ENCODE results near the gene PAPLN.

PAPLN gene

DNA sequence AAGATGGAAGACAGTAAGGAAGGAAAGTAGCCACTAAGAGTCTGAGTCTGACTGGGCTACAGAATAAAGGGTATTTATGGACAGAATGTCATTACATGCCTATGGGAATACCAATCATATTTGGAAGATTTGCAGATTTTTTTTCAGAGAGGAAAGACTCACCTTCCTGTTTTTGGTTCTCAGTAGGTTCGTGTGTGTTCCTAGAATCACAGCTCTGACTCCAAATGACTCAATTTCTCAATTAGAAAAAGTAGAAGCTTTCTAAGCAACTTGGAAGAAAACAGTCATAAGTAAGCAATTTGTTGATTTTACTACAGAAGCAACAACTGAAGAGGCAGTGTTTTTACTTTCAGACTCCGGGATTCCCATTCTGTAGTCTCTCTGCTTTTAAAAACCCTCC is 15.4 kb upstream of the PAPLN start:
- no peak overlapping the region for H3K4me3 ChIP-seq (ENCODE audit: low read depth, low read length)
- TF ChIP-seq, protein P1, sequence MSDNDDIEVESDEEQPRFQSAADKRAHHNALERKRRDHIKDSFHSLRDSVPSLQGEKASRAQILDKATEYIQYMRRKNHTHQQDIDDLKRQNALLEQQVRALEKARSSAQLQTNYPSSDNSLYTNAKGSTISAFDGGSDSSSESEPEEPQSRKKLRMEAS (IDR thresholded peaks at IDR 0.05; ENCODE audit: low read depth, low read length), result no peak
- TF ChIP-seq MYC (IDR thresholded peaks at IDR 0.05; ENCODE audit: low read depth, low read length), result no peak
- no peak for TF ChIP-seq CTCF (IDR thresholded peaks at IDR 0.05; ENCODE audit: low read depth, low read length)
- no peak for TF ChIP-seq POLR2A (IDR thresholded peaks at IDR 0.05; ENCODE audit: extremely low read depth, insufficient read length)
- DNase-seq (ENCODE audit: low read depth), result no peak

- no peak overlapping the region for H3K4me3 ChIP-seq (ENCODE audit: low read depth, low read length)
- TF ChIP-seq POLR2A (IDR thresholded peaks at IDR 0.05; ENCODE audit: extremely low read depth, insufficient read length) (no peak), CTCF (IDR thresholded peaks at IDR 0.05; ENCODE audit: low read depth, low read length) (no peak), MYC (IDR thresholded peaks at IDR 0.05; ENCODE audit: low read depth, low read length) (no peak)
- TF ChIP-seq, protein P1 (IDR thresholded peaks at IDR 0.05; ENCODE audit: low read depth, low read length), result no peak
- no peak for DNase-seq (ENCODE audit: low read depth)
Observed at GRCh38 chr14:73223049-73223448, 14.3 kb upstream of the PAPLN start.

DNA sequence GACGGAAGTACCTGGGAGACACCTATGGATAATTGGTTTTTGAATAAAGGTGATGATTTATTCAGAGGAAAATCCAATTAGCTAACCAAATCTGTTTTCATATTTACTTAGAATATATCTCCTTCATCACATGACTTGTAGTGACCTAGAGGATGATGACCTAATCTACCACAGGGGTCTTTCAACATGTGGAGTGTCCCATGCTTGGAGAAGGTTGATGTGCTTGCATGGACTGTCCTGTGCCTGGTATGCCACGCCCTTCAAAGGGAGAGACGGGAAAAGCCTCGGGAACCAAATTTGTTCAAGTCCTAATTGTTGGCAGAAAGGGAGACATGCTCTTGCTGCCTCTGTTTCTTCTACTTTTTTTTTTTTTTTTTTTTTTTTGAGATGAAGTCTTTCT is 11.8 kb upstream of the PAPLN start:
- no peak for TF ChIP-seq MYC (IDR thresholded peaks at IDR 0.05; ENCODE audit: low read depth, low read length)
- no peak for TF ChIP-seq CTCF (IDR thresholded peaks at IDR 0.05; ENCODE audit: low read depth, low read length)
- TF ChIP-seq, protein P1 (IDR thresholded peaks at IDR 0.05; ENCODE audit: low read depth, low read length), result no peak
- TF ChIP-seq POLR2A (IDR thresholded peaks at IDR 0.05; ENCODE audit: extremely low read depth, insufficient read length), result no peak
- DNase-seq (ENCODE audit: low read depth), result no peak
- no peak overlapping the region for H3K4me3 ChIP-seq (ENCODE audit: low read depth, low read length)

GRCh38 chr14:73227812-73228781 is 9.2 kb upstream of the PAPLN start:
- no peak overlapping the region for H3K4me3 ChIP-seq (ENCODE audit: low read depth, low read length)
- TF ChIP-seq CTCF (IDR thresholded peaks at IDR 0.05; ENCODE audit: low read depth, low read length), result no peak
- no peak for TF ChIP-seq MYC (IDR thresholded peaks at IDR 0.05; ENCODE audit: low read depth, low read length)
- TF ChIP-seq, protein P1 (IDR thresholded peaks at IDR 0.05; ENCODE audit: low read depth, low read length), result no peak
- no peak for TF ChIP-seq POLR2A (IDR thresholded peaks at IDR 0.05; ENCODE audit: extremely low read depth, insufficient read length)
- DNase-seq (ENCODE audit: low read depth), result peak; percentile 84

- DNase-seq (ENCODE audit: low read depth), result no peak
- no peak overlapping the region for H3K4me3 ChIP-seq (ENCODE audit: low read depth, low read length)
Observed at GRCh38 chr14:73230051-73230450, 7.3 kb upstream of the PAPLN start.

More at GRCh38 chr14:73230051-73230450, 7.3 kb upstream of the PAPLN start:
- TF ChIP-seq CTCF (IDR thresholded peaks at IDR 0.05; ENCODE audit: low read depth, low read length) (no peak), POLR2A (IDR thresholded peaks at IDR 0.05; ENCODE audit: extremely low read depth, insufficient read length) (no peak), MYC (IDR thresholded peaks at IDR 0.05; ENCODE audit: low read depth, low read length) (no peak)
- TF ChIP-seq, protein P1 (IDR thresholded peaks at IDR 0.05; ENCODE audit: low read depth, low read length), result no peak

Measured in NB4 (cell line).